H9 (cell line): ENCODE measurements around the gene C11orf24. TPM values are rescaled to one million over a fixed set of nuclear protein-coding genes. Genes with fewer than 3 reads are reported as not detected.
A peak's percentile ranks its signal among the peaks of the same experiment; 100 is the strongest.

Experiments used
- DNase-seq: peaks from one replicate; pipeline ENCODE4 v3.0.0-alpha.2; 2017
- H2AFZ ChIP-seq: one replicate; pipeline ENCODE4 v1.6.1; 2013; ENCODE audit warnings: mild to moderate bottlenecking, low read length, control low read depth, moderate library complexity
- H2AK5ac ChIP-seq: 2 replicates; pipeline ENCODE4 v1.6.1; 2013; ENCODE audit warnings: low read length, control low read depth, mixed read lengths; ENCODE audit not compliant: insufficient read length
- H2BK120ac ChIP-seq: one replicate; pipeline ENCODE4 v1.6.1; 2013; ENCODE audit warnings: low read depth, mild to moderate bottlenecking, low read length, control low read depth, inconsistent platforms; ENCODE audit not compliant: poor library complexity, severe bottlenecking
- H2BK12ac ChIP-seq: 2 replicates; pipeline ENCODE4 v1.6.1; 2013; ENCODE audit warnings: low read length, control low read depth, mixed read lengths, low read depth; ENCODE audit not compliant: insufficient read length
- H2BK15ac ChIP-seq: 2 replicates; pipeline ENCODE4 v1.6.1; 2013; ENCODE audit warnings: low read depth, low read length, control low read depth
- H2BK20ac ChIP-seq: one replicate; pipeline ENCODE4 v1.6.1; 2013; ENCODE audit warnings: low read depth, mild to moderate bottlenecking, low read length, control low read depth, inconsistent platforms; ENCODE audit not compliant: poor library complexity, severe bottlenecking
- H2BK5ac ChIP-seq: 2 replicates; pipeline ENCODE4 v1.6.1; 2013; ENCODE audit warnings: low read length, control low read depth, mixed read lengths; ENCODE audit not compliant: insufficient read length
- H3K14ac ChIP-seq: 2 replicates; pipeline ENCODE4 v1.6.1; 2013; ENCODE audit warnings: low read length, control low read depth; ENCODE audit not compliant: insufficient read depth
- H3K18ac ChIP-seq: 2 replicates; pipeline ENCODE4 v1.6.1; 2013; ENCODE audit warnings: low read depth, mild to moderate bottlenecking, mixed read lengths, low read length, control low read depth; ENCODE audit not compliant: insufficient read length
- H3K23ac ChIP-seq: 2 replicates; pipeline ENCODE4 v1.6.1; 2013; ENCODE audit warnings: low read length, control low read depth, mixed read lengths, low read depth; ENCODE audit not compliant: insufficient read length
- H3K23me2 ChIP-seq: 2 replicates; pipeline ENCODE4 v1.6.1; 2013; ENCODE audit warnings: low read depth, mild to moderate bottlenecking, mixed read lengths, low read length, control low read depth; ENCODE audit not compliant: insufficient read length, poor library complexity, severe bottlenecking
- H3K27ac ChIP-seq: 2 replicates; pipeline ENCODE4 v1.5.1; 2013; ENCODE audit warnings: low read length, control low read depth, mixed read lengths, low read depth; ENCODE audit not compliant: insufficient read length
- H3K27me3 ChIP-seq: 2 replicates; pipeline ENCODE4 v1.6.1; 2013; ENCODE audit warnings: low read length, control low read depth, inconsistent platforms; ENCODE audit not compliant: insufficient read depth
- H3K4ac ChIP-seq: 2 replicates; pipeline ENCODE4 v1.6.1; 2013; ENCODE audit warnings: low read depth, mild to moderate bottlenecking, control low read depth, inconsistent platforms, low read length, moderate library complexity
- H3K4me1 ChIP-seq: 2 replicates; pipeline ENCODE4 v1.6.1; 2013; ENCODE audit warnings: low read length, control low read depth, inconsistent platforms; ENCODE audit not compliant: insufficient read depth
- H3K4me2 ChIP-seq: 2 replicates; pipeline ENCODE4 v1.6.1; 2013; ENCODE audit warnings: low read length, control low read depth, mixed read lengths; ENCODE audit not compliant: insufficient read length, insufficient read depth
- H3K56ac ChIP-seq: 2 replicates; pipeline ENCODE4 v1.6.1; 2013; ENCODE audit warnings: low read depth, mild to moderate bottlenecking, mixed read lengths, low read length, control low read depth; ENCODE audit not compliant: insufficient read length
- H3K79me1 ChIP-seq: 2 replicates; pipeline ENCODE4 v1.6.1; 2013; ENCODE audit warnings: low read depth, mild to moderate bottlenecking, moderate library complexity, low read length, control low read depth, inconsistent platforms; ENCODE audit not compliant: insufficient read depth, poor library complexity, severe bottlenecking
- H3K79me2 ChIP-seq: 2 replicates; pipeline ENCODE4 v1.6.1; 2013; ENCODE audit warnings: low read length, control low read depth, inconsistent platforms; ENCODE audit not compliant: insufficient read depth
- H3K9ac ChIP-seq: 2 replicates; pipeline ENCODE4 v1.6.1; 2013; ENCODE audit warnings: low read length, control low read depth, mixed read lengths; ENCODE audit not compliant: insufficient read length; ENCODE audit errors: extremely low read depth
- H3K9me3 ChIP-seq: one replicate; pipeline ENCODE4 v1.6.1; 2013; ENCODE audit warnings: low read depth, low read length, inconsistent platforms; ENCODE audit not compliant: control insufficient read depth
- H3T11ph ChIP-seq: one replicate; pipeline ENCODE4 v1.6.1; 2013; ENCODE audit warnings: mild to moderate bottlenecking, low read length, control low read depth, inconsistent platforms
- H4K20me1 ChIP-seq: one replicate; pipeline ENCODE4 v1.6.1; 2013; ENCODE audit not compliant: control insufficient read depth, insufficient read length, insufficient read depth
- H4K5ac ChIP-seq: 2 replicates; pipeline ENCODE4 v1.6.1; 2013; ENCODE audit warnings: low read depth, mild to moderate bottlenecking, mixed read lengths, low read length, control low read depth; ENCODE audit not compliant: insufficient read length
- H4K8ac ChIP-seq: replicated peaks from 2 replicates; pipeline ENCODE4 v1.6.1; 2013; ENCODE audit warnings: low read length, control low read depth, mixed read lengths, low read depth; ENCODE audit not compliant: insufficient read length
- H4K91ac ChIP-seq: 2 replicates; pipeline ENCODE4 v1.6.1; 2013; ENCODE audit warnings: low read depth, mild to moderate bottlenecking, moderate library complexity, mixed read lengths, low read length, control low read depth; ENCODE audit not compliant: insufficient read length
- H3K27ac Mint-ChIP-seq, 3 experiments: 2 replicates in 2 of 3; 3 replicates in 1 of 3; pipeline ENCODE4 v1.8.0; 2020 to 2021; ENCODE audit warnings: mixed read lengths in 3 of 3, mild to moderate bottlenecking in 1 of 3, moderate library complexity in 1 of 3
- H3K27me3 Mint-ChIP-seq: 2 replicates; pipeline ENCODE4 v1.8.0; 2021; ENCODE audit warnings: low read depth, mild to moderate bottlenecking, moderate library complexity, mixed read lengths
- H3K36me3 Mint-ChIP-seq, 3 experiments: 2 replicates in 2 of 3; 3 replicates in 1 of 3; pipeline ENCODE4 v1.8.0; 2020 to 2021; ENCODE audit warnings: low read depth in 3 of 3, mixed read lengths in 3 of 3; ENCODE audit not compliant: insufficient read depth in 1 of 3
- H3K4me1 Mint-ChIP-seq, 2 experiments: 2 replicates each; pipeline ENCODE4 v1.8.0; 2020; ENCODE audit warnings: mixed read lengths in 2 of 2
- H3K4me3 Mint-ChIP-seq, 2 experiments: 2 replicates in 1 of 2; 3 replicates in 1 of 2; pipeline ENCODE4 v1.8.0; 2020 to 2021; ENCODE audit warnings: mild to moderate bottlenecking in 2 of 2, mixed read lengths in 2 of 2, moderate library complexity in 1 of 2
- H3K9me3 Mint-ChIP-seq, 2 experiments: 2 replicates in 1 of 2; 3 replicates in 1 of 2; pipeline ENCODE4 v1.8.0; 2020; ENCODE audit warnings: mild to moderate bottlenecking in 2 of 2, mixed read lengths in 2 of 2, moderate library complexity in 1 of 2
- CTCF ChIP-seq: fragments of 200-600 bp; sonication (generic); conservative IDR thresholded peaks from 3 replicates; pipeline ENCODE4 v1.8.0; 2021; ENCODE audit warnings: antibody characterized with exemption, mild to moderate bottlenecking
- WGBS: extraction: QIAGEN DNeasy Blood & Tissue Kit; methylation state at CpG from one replicate; pipeline ENCODE4 v1.1.7; 2013; ENCODE audit warnings: missing lambda C conversion rate, low lambda C conversion rate, mixed read lengths; ENCODE audit not compliant: insufficient read length; ENCODE audit errors: extremely low coverage; 5-methylcytosine and 5-hydroxymethylcytosine counted together
- total RNA-seq: library from RNA; stranded (reverse); gene quantifications from 2 replicates; pipeline ENCODE4 v1.2.1, GENCODE V29; 2021

C11orf24 gene
- total RNA-seq, 1 experiment from 2014 or later, result 46.8 TPM

- H2BK120ac ChIP-seq, result no peak overlapping the region
- H3K27me3 ChIP-seq, result no peaks in the 10 kb centered on the region
- Mint-ChIP-seq H3K27me3 (peaks cover 11% of the 10 kb centered on the region), H3K4me3 (no peak overlapping the region), H3K4me1 (peaks cover 0 to 2% of the 10 kb centered on the region in 2 experiments; a peak in 1 of 4 replicates), H3K36me3 (peaks cover 39 to 68% (median 58%) of the 10 kb centered on the region in 3 experiments), H3K9me3 (no peaks in the 10 kb centered on the region; a peak in 1 of 5 replicates), H3K27ac (no peak overlapping the region)
- no peak overlapping the region for H2BK15ac ChIP-seq
- H3K4me2 ChIP-seq, result no peak overlapping the region
- no peak overlapping the region for H3K23ac ChIP-seq
- no peak overlapping the region for H2AFZ ChIP-seq
- H2AK5ac ChIP-seq, result no peak overlapping the region
- no peak overlapping the region for H2BK12ac ChIP-seq
- no peaks in the 10 kb centered on the region for H3K9me3 ChIP-seq
- no peaks in the 10 kb centered on the region for H3K79me1 ChIP-seq
- peak; percentile 22 for DNase-seq
- H3K14ac ChIP-seq, result no peak overlapping the region
- no peak overlapping the region for H2BK20ac ChIP-seq
- no peak overlapping the region for H4K8ac ChIP-seq
- no peak overlapping the region for H4K5ac ChIP-seq
- no peaks in the 10 kb centered on the region for H4K20me1 ChIP-seq
- no CpG with 5 or more reads among the region's 8 CpGs for WGBS
- H3K4me1 ChIP-seq, result no peaks in the 10 kb centered on the region
- H3K18ac ChIP-seq, result no peak overlapping the region
- H3K27ac ChIP-seq, result no peak overlapping the region
- H3K4ac ChIP-seq, result no peak overlapping the region
- H3T11ph ChIP-seq, result no peak overlapping the region
- TF ChIP-seq CTCF, result no peak
- H4K91ac ChIP-seq, result no peak overlapping the region
- no peak overlapping the region for H3K9ac ChIP-seq
- H2BK5ac ChIP-seq, result no peak overlapping the region
- H3K56ac ChIP-seq, result no peak overlapping the region
- no peaks in the 10 kb centered on the region for H3K23me2 ChIP-seq
- H3K79me2 ChIP-seq, result no peaks in the 10 kb centered on the region
These were observed 9.3 kb downstream of the C11orf24 start for GRCh38 chr11:68262544-68262827.
